Gastroesophageal sphincter (tissue), 3 donors: ENCODE measurements around the gene CDK3.

Experiments
- CTCF ChIP-seq, 4 experiments: fragments of 200-600 bp in 2 of 4; fragments of 450-650 bp in 2 of 4; sonication (generic) in 1 of 4; IDR thresholded peaks; one replicate each; pipeline ENCODE4 v1.5.1; 2017 to 2019; ENCODE audit warnings: antibody characterized with exemption in 4 of 4, mild to moderate bottlenecking in 2 of 4, moderate library complexity in 2 of 4
- POLR2AphosphoS5 ChIP-seq: sonication (generic); formaldehyde crosslinking; IDR thresholded peaks from one replicate; pipeline ENCODE4 v1.6.1; 2017; ENCODE audit warnings: antibody characterized with exemption

- TF ChIP-seq CTCF (IDR thresholded peaks at IDR 0.05) (no peak), POLR2AphosphoS5 (no peak)
Observed at GRCh38 chr17:76050538-76051467, 50.1 kb downstream of the CDK3 start.
